SH-SY5Y (cell line): ENCODE data around the gene NECTIN3.

Experiments
- GATA2 ChIP-seq: IDR thresholded peaks from 2 replicates; pipeline ENCODE4 v1.6.1; 2011; ENCODE audit warnings: mild to moderate bottlenecking, low read depth, low read length
- GATA3 ChIP-seq: IDR thresholded peaks from 2 replicates; pipeline ENCODE4 v1.6.1; 2011; ENCODE audit warnings: low read depth, mild to moderate bottlenecking, low read length, moderate library complexity

- TF ChIP-seq GATA3 (no peak), GATA2 (no peak)
These were observed 102.3 kb downstream of the NECTIN3 start for GRCh38 chr3:111173906-111174305.
